ENCODE data around the gene CCDC34.

DNA sequence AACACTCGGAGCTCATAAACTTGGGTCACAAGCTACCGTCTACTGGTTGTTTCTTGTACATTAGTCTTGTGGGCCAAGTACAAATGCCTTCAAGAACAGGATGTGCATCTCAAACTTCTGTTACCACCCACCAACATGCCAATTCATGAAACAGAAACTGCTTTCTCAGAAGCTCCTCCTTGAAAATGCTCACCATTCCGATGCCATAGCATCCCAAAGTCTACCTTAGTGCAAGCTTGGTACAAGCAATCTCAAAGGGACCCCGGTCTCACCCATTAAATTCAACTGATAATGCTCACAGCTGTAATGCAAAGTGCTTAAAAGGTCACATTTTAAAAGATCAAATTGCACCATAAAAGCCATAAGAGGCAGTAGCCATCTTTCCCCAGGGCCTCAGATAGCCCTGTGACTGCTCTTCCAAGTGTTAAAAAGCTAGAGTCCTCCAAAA, 31.8 kb upstream of the CCDC34 start:
- TF ChIP-seq GATA2 (IDR thresholded peaks at IDR 0.05; ENCODE audit: low read depth, low read length) (no peak), GATA3 (IDR thresholded peaks at IDR 0.05; ENCODE audit: low read depth, low read length) (no peak)

Measured in SH-SY5Y (cell line).